HepG2 (cell line): Measurements from ENCODE around the gene CDC42EP4. TPM values are rescaled to one million over a fixed set of nuclear protein-coding genes. Genes with fewer than 3 reads are reported as not detected.
A peak's percentile ranks its signal among the peaks of the same experiment; 100 is the strongest.

Experiments used
- ATF2 ChIP-seq: sonication (generic); formaldehyde crosslinking; IDR thresholded peaks from 2 replicates; pipeline ENCODE4 v1.4.0; 2020; ENCODE audit warnings: missing genetic modification reagents
- LRRFIP1 ChIP-seq: sonication (generic); formaldehyde crosslinking; conservative IDR thresholded peaks from 2 replicates; pipeline ENCODE4 v1.4.0; 2020; ENCODE audit warnings: missing genetic modification reagents
- PATZ1 ChIP-seq: sonication (generic); formaldehyde crosslinking; IDR thresholded peaks from 2 replicates; pipeline ENCODE4 v1.4.0; 2020; ENCODE audit warnings: missing genetic modification reagents
- POLR2A ChIP-seq, 2 experiments: IDR thresholded peaks; 2 replicates each; pipeline ENCODE4 v1.6.1; 2011; ENCODE audit warnings: low read depth in 2 of 2, low read length in 2 of 2, mild to moderate bottlenecking in 1 of 2, moderate library complexity in 1 of 2; ENCODE audit not compliant: insufficient read depth in 1 of 2
- ZNF770 ChIP-seq: sonication (generic); formaldehyde crosslinking; IDR thresholded peaks from 2 replicates; pipeline ENCODE4 v1.5.0; 2020; ENCODE audit warnings: mild to moderate bottlenecking, missing genetic modification reagents
- ZNF879 ChIP-seq: sonication (generic); formaldehyde crosslinking; IDR thresholded peaks from 2 replicates; pipeline ENCODE4 v1.8.1; 2023; ENCODE audit warnings: missing genetic modification reagents
- polyA plus RNA-seq, 8 experiments: library from polyadenylated mRNA; depleted of rRNA in 3 of 8; stranded (reverse) in 7 of 8; unstranded in 1 of 8; fragments of >200 nt; fragmentation: Illumina TruSeq in 4 of 8; extraction: Trizol in 4 of 8; gene quantifications; 2 replicates each; pipeline versions ENCODE4 v1.2.1 to v1.2.3, GENCODE V29; 2011 to 2016; ENCODE audit warnings: low read depth in 4 of 8, missing spikeins in 1 of 8, mixed read lengths in 1 of 8; ENCODE audit not compliant: insufficient read depth in 1 of 8
- total RNA-seq, 5 experiments: library from RNA; depleted of rRNA; stranded (reverse); fragments of >200 nt; fragmentation: Illumina TruSeq; extraction: Trizol; gene quantifications; 2 replicates each; pipeline ENCODE4 v1.2.3, GENCODE V29; 2016; ENCODE audit warnings: low read depth in 1 of 5
- TF ChIP-seq, protein P1 (sequence below): sonication (generic); formaldehyde crosslinking; IDR thresholded peaks from 2 replicates; pipeline ENCODE4 v1.4.0; 2020; ENCODE audit warnings: missing genetic modification reagents, borderline replicate concordance
- TF ChIP-seq, protein P2 (sequence below), 2 experiments: fragments of 450-650 bp in 1 of 2; sonication (generic) in 1 of 2; formaldehyde crosslinking in 1 of 2; IDR thresholded peaks; 2 replicates each; pipeline versions ENCODE4 v1.6.1 to v1.8.0; 2016 to 2022; ENCODE audit warnings: antibody characterized with exemption in 1 of 2, mild to moderate bottlenecking in 1 of 2, missing genetic modification reagents in 1 of 2

Gene CDC42EP4
- total and polyA plus RNA-seq, 2 of the 13 experiments (the other 11 are each of a cell fraction or from before 2014, with no cell fraction given) = 19.0 to 54.0 TPM

DNA sequence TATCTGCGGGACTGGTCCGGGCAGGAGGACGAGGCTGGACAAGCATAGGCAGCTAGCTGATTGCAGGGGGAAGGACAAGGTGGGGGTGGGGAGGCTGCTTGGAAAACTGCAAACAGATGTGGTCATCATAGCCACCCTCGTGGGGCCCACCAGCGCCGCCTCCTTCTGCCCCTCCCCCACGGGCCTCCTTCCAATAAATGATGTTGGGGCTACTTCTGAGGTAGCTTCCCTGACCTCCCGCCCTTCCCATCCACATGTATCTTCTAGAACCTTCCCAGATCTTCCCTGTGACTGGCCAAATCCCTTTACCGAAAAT is 12.3 kb upstream of the CDC42EP4 start (continued):
- 0 out of 2 replicates have a peak, but pooled peaks have one; percentile 27 for TF ChIP-seq ATF2 (CRISPR knock-in tag)
- no peak for TF ChIP-seq ZNF879 (CRISPR knock-in tag)
- TF ChIP-seq, protein P1, sequence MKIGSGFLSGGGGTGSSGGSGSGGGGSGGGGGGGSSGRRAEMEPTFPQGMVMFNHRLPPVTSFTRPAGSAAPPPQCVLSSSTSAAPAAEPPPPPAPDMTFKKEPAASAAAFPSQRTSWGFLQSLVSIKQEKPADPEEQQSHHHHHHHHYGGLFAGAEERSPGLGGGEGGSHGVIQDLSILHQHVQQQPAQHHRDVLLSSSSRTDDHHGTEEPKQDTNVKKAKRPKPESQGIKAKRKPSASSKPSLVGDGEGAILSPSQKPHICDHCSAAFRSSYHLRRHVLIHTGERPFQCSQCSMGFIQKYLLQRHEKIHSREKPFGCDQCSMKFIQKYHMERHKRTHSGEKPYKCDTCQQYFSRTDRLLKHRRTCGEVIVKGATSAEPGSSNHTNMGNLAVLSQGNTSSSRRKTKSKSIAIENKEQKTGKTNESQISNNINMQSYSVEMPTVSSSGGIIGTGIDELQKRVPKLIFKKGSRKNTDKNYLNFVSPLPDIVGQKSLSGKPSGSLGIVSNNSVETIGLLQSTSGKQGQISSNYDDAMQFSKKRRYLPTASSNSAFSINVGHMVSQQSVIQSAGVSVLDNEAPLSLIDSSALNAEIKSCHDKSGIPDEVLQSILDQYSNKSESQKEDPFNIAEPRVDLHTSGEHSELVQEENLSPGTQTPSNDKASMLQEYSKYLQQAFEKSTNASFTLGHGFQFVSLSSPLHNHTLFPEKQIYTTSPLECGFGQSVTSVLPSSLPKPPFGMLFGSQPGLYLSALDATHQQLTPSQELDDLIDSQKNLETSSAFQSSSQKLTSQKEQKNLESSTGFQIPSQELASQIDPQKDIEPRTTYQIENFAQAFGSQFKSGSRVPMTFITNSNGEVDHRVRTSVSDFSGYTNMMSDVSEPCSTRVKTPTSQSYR (CRISPR knock-in tag) = peak; percentile 92
- TF ChIP-seq ZNF770 (CRISPR knock-in tag) = no peak
- no peak for TF ChIP-seq POLR2A (IDR thresholded peaks at IDR 0.05; ENCODE audit: insufficient read depth in 1 of 2, low read depth in 2 of 2, low read length in 2 of 2)
- TF ChIP-seq PATZ1 (CRISPR knock-in tag) = 0 out of 2 replicates have a peak, but pooled peaks have one; percentile 34
- TF ChIP-seq, protein P2, sequence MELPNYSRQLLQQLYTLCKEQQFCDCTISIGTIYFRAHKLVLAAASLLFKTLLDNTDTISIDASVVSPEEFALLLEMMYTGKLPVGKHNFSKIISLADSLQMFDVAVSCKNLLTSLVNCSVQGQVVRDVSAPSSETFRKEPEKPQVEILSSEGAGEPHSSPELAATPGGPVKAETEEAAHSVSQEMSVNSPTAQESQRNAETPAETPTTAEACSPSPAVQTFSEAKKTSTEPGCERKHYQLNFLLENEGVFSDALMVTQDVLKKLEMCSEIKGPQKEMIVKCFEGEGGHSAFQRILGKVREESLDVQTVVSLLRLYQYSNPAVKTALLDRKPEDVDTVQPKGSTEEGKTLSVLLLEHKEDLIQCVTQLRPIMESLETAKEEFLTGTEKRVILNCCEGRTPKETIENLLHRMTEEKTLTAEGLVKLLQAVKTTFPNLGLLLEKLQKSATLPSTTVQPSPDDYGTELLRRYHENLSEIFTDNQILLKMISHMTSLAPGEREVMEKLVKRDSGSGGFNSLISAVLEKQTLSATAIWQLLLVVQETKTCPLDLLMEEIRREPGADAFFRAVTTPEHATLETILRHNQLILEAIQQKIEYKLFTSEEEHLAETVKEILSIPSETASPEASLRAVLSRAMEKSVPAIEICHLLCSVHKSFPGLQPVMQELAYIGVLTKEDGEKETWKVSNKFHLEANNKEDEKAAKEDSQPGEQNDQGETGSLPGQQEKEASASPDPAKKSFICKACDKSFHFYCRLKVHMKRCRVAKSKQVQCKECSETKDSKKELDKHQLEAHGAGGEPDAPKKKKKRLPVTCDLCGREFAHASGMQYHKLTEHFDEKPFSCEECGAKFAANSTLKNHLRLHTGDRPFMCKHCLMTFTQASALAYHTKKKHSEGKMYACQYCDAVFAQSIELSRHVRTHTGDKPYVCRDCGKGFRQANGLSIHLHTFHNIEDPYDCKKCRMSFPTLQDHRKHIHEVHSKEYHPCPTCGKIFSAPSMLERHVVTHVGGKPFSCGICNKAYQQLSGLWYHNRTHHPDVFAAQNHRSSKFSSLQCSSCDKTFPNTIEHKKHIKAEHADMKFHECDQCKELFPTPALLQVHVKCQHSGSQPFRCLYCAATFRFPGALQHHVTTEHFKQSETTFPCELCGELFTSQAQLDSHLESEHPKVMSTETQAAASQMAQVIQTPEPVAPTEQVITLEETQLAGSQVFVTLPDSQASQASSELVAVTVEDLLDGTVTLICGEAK (IDR thresholded peaks at IDR 0.05) = no peak
- TF ChIP-seq, protein P2 (CRISPR knock-in tag; IDR thresholded peaks at IDR 0.05) = no peak
- no peak for TF ChIP-seq LRRFIP1 (CRISPR knock-in tag)
